Mucosa of rectum (tissue), 2 donors: Measurements from ENCODE around the gene GABRG3.

Source experiments
- H3K27ac ChIP-seq, 2 donors: one replicate each; pipeline ENCODE4 v1.7.0; 2013; ENCODE audit warnings: inconsistent platforms in 2 of 2, low read depth in 2 of 2, low read length in 2 of 2
- H3K27me3 ChIP-seq, 2 donors: one replicate each; pipeline ENCODE4 v1.7.0; 2013; ENCODE audit warnings: low read length in 2 of 2; ENCODE audit not compliant: control insufficient read depth in 2 of 2, insufficient read depth in 2 of 2
- H3K36me3 ChIP-seq, 2 donors: one replicate each; pipeline ENCODE4 v1.7.0; 2013; ENCODE audit warnings: low read length in 2 of 2; ENCODE audit not compliant: control insufficient read depth in 2 of 2, insufficient read depth in 2 of 2
- H3K4me1 ChIP-seq, 2 donors: one replicate each; pipeline ENCODE4 v1.7.0; 2013; ENCODE audit warnings: low read length in 2 of 2, mild to moderate bottlenecking in 1 of 2; ENCODE audit not compliant: control insufficient read depth in 2 of 2, insufficient read depth in 2 of 2
- H3K4me3 ChIP-seq, 2 donors: one replicate each; pipeline ENCODE4 v1.7.0; 2013; ENCODE audit warnings: low read length in 2 of 2
- H3K9ac ChIP-seq, 2 donors: one replicate each; pipeline ENCODE4 v1.7.0; 2013; ENCODE audit warnings: low read length in 2 of 2, low read depth in 1 of 2, mild to moderate bottlenecking in 1 of 2
- H3K9me3 ChIP-seq, 2 donors: one replicate each; pipeline ENCODE4 v1.7.0; 2013; ENCODE audit warnings: low read length in 2 of 2; ENCODE audit not compliant: control insufficient read depth in 2 of 2
- donor health status: healthy.
- donor health status: Normal muscosa, but diverticular disease.

Gene GABRG3

DNA sequence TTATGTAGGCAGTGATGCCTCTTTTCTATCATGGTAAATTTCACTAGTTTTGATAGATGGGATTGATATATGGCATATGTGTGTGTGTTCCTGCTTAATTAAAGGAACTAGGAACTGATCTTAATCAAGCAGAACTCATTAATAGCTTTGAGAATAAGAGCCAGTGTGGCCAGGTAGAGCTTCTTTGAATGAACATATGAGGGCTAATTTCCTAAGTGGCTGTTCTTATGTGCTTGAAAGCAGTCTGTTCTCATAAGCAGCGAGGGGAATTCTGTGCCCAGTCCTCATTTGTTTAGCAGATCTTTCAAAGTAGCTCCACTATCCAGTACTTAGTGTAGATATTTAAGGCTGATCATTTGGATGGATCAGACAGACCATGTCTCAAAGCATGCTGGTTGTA, 164.2 kb downstream of the GABRG3 start:
- no peak overlapping the region for H3K9ac ChIP-seq
- H3K36me3 ChIP-seq, result no peaks in the 10 kb centered on the region
- no peaks in the 10 kb centered on the region for H3K4me1 ChIP-seq
- peaks cover 3 to 4% of the 10 kb centered on the region in 2 donors for H3K9me3 ChIP-seq
- no peak overlapping the region for H3K4me3 ChIP-seq
- H3K27ac ChIP-seq, result no peak overlapping the region
- H3K27me3 ChIP-seq, result no peaks in the 10 kb centered on the region

- Histone ChIP-seq H3K4me3 (no peak overlapping the region), H3K36me3 (no peaks in the 10 kb centered on the region)
Observed at GRCh38 chr15:27137127-27137526, 166.1 kb downstream of the GABRG3 start.

GRCh38 chr15:27165590-27165989, 194.6 kb downstream of the GABRG3 start:
- Histone ChIP-seq H3K9ac (no peak overlapping the region), H3K27ac (no peak overlapping the region), H3K4me3 (no peak overlapping the region), H3K9me3 (peaks cover 4 to 5% of the 10 kb centered on the region in 2 donors), H3K27me3 (no peaks in the 10 kb centered on the region), H3K4me1 (no peaks in the 10 kb centered on the region), H3K36me3 (no peaks in the 10 kb centered on the region)

More at GRCh38 chr15:27137127-27137526, 166.1 kb downstream of the GABRG3 start:
- no peak overlapping the region for H3K27ac ChIP-seq
- H3K9me3 ChIP-seq, result peaks cover 3 to 5% of the 10 kb centered on the region in 2 donors
- no peaks in the 10 kb centered on the region for H3K27me3 ChIP-seq
- no peak overlapping the region for H3K9ac ChIP-seq
- H3K4me1 ChIP-seq, result no peaks in the 10 kb centered on the region

DNA sequence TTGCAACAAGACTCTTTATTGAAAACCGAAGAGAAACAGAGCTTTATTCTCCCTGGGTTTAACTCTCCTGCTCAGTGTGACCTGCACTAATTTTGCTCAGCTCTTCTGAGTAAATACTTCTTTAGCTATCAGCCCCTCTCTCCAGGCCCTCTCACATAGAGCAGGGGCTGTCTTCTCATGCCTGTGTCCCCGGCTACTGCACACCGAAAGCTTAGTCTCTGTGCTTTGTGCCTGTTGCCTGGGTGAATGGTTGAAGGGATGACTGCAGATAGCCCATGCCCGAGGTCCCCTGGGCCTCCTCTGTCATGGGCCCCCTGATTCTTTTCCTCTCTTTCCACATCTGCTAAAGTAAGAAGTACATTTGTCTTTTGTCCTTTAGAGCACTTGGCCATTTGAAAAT, 195.9 kb downstream of the GABRG3 start:
- no peaks in the 10 kb centered on the region for H3K27me3 ChIP-seq
- no peak overlapping the region for H3K27ac ChIP-seq
- no peaks in the 10 kb centered on the region for H3K36me3 ChIP-seq
- H3K4me1 ChIP-seq, result no peaks in the 10 kb centered on the region
- peaks cover 4 to 5% of the 10 kb centered on the region in 2 donors for H3K9me3 ChIP-seq
- H3K4me3 ChIP-seq, result no peak overlapping the region
- no peak overlapping the region for H3K9ac ChIP-seq

DNA sequence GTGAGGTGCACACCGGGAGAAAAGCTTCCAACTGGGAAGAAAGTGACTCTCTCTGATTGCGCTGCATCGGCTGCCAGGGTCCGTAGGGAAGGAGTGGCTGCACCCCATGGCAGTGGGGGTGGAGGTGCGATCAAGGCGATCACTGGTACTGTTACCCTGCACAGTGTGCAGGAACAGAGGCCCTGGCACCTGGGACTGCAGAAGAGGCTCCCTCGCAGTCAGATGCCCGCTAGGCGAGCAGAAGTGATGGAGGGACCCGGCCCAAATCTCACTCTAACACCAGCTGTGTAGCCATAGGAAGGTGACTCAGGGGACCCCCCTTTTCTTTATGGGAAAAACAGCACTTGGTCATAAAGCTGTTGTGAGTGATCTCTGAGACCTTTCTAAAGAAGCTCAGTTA, 196.8 kb downstream of the GABRG3 start:
- no peaks in the 10 kb centered on the region for H3K36me3 ChIP-seq
- no peaks in the 10 kb centered on the region for H3K27me3 ChIP-seq
- peaks cover 4 to 5% of the 10 kb centered on the region in 2 donors for H3K9me3 ChIP-seq
- no peak overlapping the region for H3K9ac ChIP-seq
- H3K27ac ChIP-seq, result no peak overlapping the region
- H3K4me3 ChIP-seq, result no peak overlapping the region
- no peaks in the 10 kb centered on the region for H3K4me1 ChIP-seq

- no peaks in the 10 kb centered on the region for H3K36me3 ChIP-seq
- no peak overlapping the region for H3K4me3 ChIP-seq
- H3K4me1 ChIP-seq, result no peaks in the 10 kb centered on the region
- peaks cover 4% of the 10 kb centered on the region in 2 donors for H3K9me3 ChIP-seq
- H3K9ac ChIP-seq, result no peak overlapping the region
- no peaks in the 10 kb centered on the region for H3K27me3 ChIP-seq
- H3K27ac ChIP-seq, result no peak overlapping the region
Observed at GRCh38 chr15:27170851-27171250, 199.9 kb downstream of the GABRG3 start.

- peaks cover 5 to 8% of the 10 kb centered on the region in 2 donors for H3K9me3 ChIP-seq
- no peaks in the 10 kb centered on the region for H3K4me1 ChIP-seq
- H3K27ac ChIP-seq, result no peak overlapping the region
- H3K4me3 ChIP-seq, result no peak overlapping the region
- no peaks in the 10 kb centered on the region for H3K36me3 ChIP-seq
- H3K9ac ChIP-seq, result no peak overlapping the region
- H3K27me3 ChIP-seq, result no peaks in the 10 kb centered on the region
Observed at GRCh38 chr15:27172821-27173220, 201.8 kb downstream of the GABRG3 start.

DNA sequence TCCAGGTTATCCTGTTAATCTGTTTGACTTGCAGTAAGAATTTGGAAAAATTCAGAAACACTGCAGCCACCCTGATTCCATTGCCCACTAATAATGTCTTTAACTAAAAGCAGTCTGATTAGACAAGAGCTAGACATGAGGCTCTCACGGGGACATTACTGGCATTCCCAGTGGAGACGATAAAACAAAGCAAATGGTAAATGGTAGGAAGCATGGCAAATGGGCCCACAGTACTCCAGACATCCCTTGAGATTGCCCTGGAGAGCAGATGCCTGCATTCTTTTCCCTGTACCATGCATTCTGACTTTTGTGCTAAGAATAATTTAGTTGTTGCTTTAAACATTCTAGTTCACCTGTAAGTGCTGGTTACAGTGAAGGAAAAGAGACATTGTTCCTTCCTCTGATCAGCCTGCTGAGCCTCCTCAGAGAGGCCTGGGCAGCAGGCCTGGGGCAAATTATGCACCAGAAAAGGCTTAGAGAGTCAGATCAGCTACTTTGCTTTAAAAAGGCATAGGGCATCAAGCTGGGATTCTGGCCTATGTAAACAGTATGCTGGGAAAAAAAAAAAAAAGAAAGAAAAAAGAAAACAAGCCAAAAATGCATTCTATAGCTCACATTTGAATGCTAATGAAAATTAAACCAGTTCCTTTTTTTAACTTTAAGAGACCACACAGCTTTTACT, 204.6 kb downstream of the GABRG3 start:
- no peaks in the 10 kb centered on the region for H3K36me3 ChIP-seq
- no peaks in the 10 kb centered on the region for H3K4me1 ChIP-seq
- no peak overlapping the region for H3K27ac ChIP-seq
- H3K9ac ChIP-seq, result no peak overlapping the region
- peaks cover 4 to 7% of the 10 kb centered on the region in 2 donors for H3K9me3 ChIP-seq
- no peak overlapping the region for H3K4me3 ChIP-seq
- H3K27me3 ChIP-seq, result no peaks in the 10 kb centered on the region

- no peaks in the 10 kb centered on the region for H3K36me3 ChIP-seq
- peaks cover 7% of the 10 kb centered on the region in 2 donors for H3K9me3 ChIP-seq
- H3K27ac ChIP-seq, result no peak overlapping the region
- H3K4me1 ChIP-seq, result no peaks in the 10 kb centered on the region
- H3K9ac ChIP-seq, result no peak overlapping the region
- H3K27me3 ChIP-seq, result no peaks in the 10 kb centered on the region
- H3K4me3 ChIP-seq, result no peak overlapping the region
Observed at GRCh38 chr15:27176785-27177406, 205.9 kb downstream of the GABRG3 start.

GRCh38 chr15:27179789-27180188, 208.8 kb downstream of the GABRG3 start:
- no peak overlapping the region for H3K27ac ChIP-seq
- H3K4me1 ChIP-seq, result no peaks in the 10 kb centered on the region
- no peak overlapping the region for H3K9ac ChIP-seq
- no peaks in the 10 kb centered on the region for H3K36me3 ChIP-seq
- H3K4me3 ChIP-seq, result no peak overlapping the region
- H3K9me3 ChIP-seq, result peaks cover 7% of the 10 kb centered on the region in 2 donors
- no peaks in the 10 kb centered on the region for H3K27me3 ChIP-seq
